Activated CD4-positive, CD25-positive, alpha-beta regulatory T cell treated with anti-CD3 and anti-CD28 coated beads, Interleukin-2, amount 50 U/mL, for 16 hours (primary cell): ENCODE measurements around the gene CCDC116.
"Not testable (repeated sequence)": the region's sequence is repeated elsewhere in the genome, so short reads cannot be mapped to it uniquely, and the experiment has no call there.

Experiments used
- DNase-seq: peaks from one replicate; pipeline ENCODE4 v3.0.0-alpha.2; 2020; ENCODE audit warnings: low read depth, low spot score

Gene CCDC116

DNA sequence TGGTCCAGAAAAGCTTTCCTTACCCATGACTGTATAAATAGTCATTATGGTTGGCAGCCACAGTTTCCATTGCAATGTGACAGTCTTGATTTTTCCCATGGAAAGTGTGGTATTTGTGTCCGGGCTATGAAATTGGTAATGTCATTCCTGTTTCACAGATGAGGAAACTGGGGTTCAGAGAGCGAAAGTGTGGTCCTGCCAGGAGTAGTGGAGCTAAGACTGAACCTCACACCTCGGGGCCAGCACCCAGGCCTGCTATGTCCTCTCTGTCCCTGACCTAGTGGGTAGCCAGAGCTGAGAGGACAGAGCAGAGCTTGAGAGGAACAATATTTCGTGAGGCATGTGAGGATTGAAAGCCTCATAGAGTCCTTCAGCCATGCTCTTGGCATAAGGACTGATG is 1.5 kb upstream of the CCDC116 start:
- no peak for DNase-seq

GRCh38 chr22:21632931-21633330 is 371 bp downstream of the CCDC116 start:
- DNase-seq: no peak

GRCh38 chr22:21633481-21633880 is 921 bp downstream of the CCDC116 start:
- no peak for DNase-seq

GRCh38 chr22:21634081-21634480 is 1.5 kb downstream of the CCDC116 start:
- no peak for DNase-seq

- no peak for DNase-seq
Observed at GRCh38 chr22:21634844-21635243, 2.3 kb downstream of the CCDC116 start.

DNA sequence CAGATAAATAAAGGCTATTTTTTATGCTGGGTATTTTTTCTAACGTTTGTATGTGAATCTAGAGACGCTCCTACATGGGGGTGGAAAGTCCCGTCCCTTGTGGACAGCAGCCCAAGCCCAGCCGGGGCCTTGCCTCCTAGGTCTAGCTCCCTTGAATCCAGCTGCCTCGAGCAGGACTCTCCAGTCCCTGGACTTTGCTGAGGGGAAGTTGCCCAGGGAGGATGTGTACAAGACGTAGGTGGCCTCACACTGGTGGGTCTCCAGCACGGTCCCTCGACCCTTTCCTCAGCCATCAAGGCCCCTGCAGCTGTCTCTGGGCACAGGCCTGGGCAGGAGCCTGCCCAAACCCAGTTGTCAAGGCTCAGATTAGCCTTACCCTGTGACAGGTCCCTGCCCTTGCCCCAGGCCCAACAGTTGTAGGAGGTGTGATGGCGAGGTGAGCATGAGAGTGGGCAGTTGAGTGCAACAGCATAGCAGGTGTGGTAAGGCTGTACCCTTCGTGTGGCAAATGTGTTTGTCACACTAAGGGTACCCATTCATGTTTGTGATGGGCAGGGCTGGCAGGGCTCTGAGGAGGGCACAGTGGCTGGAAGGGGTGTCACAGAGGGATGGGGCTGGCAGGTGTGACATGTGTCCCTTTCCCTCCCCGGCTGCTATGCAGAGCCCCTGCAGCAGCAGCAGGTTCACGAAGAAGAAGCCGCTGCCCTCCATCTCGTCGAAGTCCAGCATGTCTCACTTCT is 3.4 kb downstream of the CCDC116 start:
- DNase-seq: no peak

DNA sequence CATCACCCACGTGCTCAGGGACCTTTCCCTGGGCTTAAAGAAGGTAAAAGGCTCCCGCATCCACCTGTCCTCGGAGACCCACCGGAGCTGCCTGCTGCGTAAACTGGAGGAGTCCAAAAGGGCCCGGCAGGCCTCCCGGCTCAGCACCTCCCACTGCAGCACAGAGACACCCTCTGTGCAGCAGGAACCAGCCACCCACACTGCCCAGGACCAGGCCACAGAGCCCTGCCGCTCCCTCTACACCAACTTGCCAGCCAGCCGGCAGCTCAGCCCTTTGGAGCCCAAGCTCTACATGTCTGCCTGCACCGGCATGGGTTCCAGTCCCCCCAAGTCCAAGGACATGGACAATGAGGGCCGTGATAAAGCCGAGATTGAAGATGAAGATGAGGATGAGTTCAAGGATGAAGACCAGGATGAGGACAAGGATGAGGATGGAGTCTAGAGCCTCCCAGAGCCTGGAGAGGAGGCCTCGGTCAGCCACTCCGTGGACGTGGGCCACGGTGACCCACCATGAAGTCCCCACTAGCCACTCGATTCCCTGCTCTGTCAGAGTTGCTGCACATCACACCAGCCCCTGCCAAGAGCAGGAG is 4.2 kb downstream of the CCDC116 start:
- DNase-seq: no peak

GRCh38 chr22:21637450-21637849 is 4.9 kb downstream of the CCDC116 start:
- DNase-seq: not testable (repeated sequence)

GRCh38 chr22:21639359-21639758 is 6.8 kb downstream of the CCDC116 start:
- no peak for DNase-seq

DNA sequence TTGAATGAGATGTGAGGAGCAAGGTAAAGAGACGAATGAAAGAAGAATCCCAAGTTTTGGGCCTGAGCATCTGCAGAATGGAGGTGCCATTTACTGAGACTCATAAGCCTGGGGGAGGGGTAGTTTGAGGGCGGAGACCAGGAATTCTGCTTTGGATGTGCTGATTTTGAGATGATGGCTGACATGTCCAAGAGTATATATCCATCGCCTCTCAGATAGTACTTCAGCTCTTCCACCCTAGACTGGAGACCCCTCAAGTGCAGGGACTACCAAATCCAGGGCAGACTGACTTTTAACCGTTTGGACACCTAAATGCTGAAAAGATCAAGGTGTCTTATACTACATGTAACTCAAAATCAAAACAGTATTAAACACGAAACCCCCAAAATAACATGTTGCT is 8.2 kb downstream of the CCDC116 start:
- DNase-seq: no peak

GRCh38 chr22:21641417-21641788 is 8.8 kb downstream of the CCDC116 start:
- DNase-seq: no peak

- peak; percentile 97 for DNase-seq
Observed at GRCh38 chr22:21641789-21642583, 9.4 kb downstream of the CCDC116 start, which contains the start of gene SDF2L1. TSS of gene SDF2L1 (plus strand) at chr22:21642302. CDS start at chr22:21642337, 35 bp downstream.

DNA sequence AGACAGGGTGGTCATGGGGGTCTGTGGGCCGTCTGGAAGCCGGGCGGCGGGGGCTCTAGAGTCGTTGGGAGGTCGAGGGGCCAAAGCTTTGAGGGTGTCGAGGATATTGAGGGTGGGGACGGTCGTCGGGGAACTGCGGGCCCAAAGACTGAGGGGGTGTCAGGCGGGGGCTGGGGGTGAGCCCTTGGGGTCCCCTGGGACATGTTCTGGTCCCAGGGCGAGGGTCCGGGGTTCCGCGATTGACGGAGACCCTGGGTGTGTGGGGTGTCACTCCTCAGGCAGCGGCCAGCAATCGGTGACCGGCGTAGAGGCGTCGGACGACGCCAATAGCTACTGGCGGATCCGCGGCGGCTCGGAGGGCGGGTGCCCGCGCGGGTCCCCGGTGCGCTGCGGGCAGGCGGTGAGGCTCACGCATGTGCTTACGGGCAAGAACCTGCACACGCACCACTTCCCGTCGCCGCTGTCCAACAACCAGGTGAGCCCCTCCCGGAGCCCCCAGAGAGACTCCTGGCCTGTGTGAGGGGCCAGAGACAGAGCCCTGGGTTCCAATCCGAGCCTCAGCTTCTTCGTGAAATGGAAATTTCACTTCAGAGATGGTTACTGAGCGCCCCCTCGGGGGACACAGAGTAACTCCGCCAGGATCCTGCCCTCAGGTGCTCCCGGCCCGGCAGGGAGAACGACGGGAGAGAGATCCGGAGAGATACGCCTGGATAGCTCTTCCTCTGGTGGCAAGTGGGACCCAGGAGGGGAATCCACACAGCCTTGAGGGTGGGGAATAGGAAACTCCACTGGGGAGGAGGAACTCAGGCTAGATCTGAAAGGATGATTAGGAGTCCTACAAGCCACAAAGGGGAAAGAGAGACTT is 10.3 kb downstream of the CCDC116 start:
- peak; percentile 38 for DNase-seq

DNA sequence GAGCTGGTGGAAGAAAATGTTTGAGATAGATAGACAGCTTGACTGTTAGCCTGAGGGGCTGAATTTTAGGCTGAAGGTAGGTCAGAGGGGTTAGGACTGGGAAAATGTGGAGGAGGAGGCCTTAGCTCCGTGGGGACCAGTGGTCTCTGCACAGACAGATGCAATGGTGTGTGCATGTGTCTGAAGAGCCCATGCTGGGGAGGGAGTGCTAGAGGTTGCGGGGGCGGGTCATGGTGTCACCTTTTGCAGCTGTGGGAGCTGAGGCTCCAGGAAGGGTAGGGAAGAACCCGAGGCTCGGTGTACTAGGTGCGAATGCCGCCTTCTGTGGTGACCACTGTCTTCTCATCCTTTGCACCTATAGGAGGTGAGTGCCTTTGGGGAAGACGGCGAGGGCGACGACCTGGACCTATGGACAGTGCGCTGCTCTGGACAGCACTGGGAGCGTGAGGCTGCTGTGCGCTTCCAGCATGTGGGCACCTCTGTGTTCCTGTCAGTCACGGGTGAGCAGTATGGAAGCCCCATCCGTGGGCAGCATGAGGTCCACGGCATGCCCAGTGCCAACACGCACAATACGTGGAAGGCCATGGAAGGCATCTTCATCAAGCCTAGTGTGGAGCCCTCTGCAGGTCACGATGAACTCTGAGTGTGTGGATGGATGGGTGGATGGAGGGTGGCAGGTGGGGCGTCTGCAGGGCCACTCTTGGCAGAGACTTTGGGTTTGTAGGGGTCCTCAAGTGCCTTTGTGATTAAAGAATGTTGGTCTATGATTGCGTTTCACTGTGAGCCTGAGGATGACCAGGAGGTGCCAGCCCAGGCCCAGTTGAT is 11.2 kb downstream of the CCDC116 start:
- no peak for DNase-seq

DNA sequence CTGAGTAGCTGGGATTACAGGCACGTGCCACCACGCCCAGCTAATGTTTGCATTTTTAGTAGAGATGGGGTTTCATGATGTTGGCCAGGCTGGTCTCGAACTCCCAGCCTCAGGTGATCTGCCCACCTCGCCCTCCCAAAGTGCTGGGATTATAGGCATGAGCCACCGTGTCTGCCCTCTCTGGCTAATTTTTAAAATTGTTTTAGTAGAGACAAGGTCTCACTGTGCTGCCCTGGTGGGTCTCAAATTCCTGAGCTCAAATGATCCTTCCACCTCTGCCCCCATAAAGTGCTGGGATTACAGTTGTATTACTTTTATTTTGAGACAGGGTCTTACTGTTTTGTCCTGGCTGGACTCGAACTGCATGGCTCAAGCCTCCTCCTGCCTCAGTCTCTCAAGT is 13.0 kb downstream of the CCDC116 start:
- not testable (repeated sequence) for DNase-seq

DNA sequence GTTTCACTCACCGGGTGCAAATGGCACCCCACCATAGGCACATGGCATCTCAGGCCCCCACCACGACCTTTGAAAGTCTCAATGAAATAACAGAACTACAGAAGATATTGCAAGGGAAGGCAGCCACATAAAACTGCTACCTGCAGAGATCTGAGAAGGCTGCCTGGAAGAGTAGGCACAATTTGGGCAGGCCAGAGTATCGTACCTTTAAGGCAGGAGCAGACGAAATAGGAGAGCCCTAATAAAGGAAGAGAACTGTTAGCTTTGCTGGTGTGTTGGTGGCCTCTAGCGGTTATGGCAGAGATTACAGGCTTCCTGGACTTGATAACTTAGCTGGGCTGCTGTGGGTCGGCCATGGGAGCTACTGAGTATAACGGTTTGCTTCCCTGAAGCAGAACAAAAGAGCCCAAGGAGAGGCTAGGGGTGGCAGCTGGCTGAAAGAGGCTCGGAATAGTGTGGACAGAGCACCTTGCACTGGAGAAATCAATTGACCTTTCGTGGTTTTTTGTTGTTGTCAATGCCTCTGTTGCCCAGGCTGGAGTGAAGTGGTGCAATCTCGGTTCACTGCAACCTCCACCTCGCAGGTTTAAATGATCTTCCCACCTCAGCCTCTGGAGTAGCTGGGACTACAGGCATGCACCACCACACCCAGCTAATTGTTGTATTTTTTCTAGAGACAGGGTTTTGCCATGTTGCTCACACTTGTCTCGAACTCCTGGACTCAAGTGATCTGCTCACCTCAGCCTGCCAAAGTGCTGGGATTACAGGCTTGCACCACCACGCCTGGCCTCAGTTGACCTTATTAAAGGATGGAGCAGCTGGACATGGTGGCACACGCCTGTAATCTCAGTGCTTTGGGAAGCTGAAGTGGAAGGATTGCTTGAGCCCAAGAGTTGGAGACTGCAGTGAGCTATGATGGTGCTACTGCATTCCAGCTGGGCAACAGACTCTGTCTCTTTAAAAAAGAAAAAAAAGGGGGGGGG is 14.3 kb downstream of the CCDC116 start:
- peak; percentile 64 for DNase-seq

- DNase-seq: no peak
Observed at GRCh38 chr22:21650280-21650679, 17.7 kb downstream of the CCDC116 start.

DNA sequence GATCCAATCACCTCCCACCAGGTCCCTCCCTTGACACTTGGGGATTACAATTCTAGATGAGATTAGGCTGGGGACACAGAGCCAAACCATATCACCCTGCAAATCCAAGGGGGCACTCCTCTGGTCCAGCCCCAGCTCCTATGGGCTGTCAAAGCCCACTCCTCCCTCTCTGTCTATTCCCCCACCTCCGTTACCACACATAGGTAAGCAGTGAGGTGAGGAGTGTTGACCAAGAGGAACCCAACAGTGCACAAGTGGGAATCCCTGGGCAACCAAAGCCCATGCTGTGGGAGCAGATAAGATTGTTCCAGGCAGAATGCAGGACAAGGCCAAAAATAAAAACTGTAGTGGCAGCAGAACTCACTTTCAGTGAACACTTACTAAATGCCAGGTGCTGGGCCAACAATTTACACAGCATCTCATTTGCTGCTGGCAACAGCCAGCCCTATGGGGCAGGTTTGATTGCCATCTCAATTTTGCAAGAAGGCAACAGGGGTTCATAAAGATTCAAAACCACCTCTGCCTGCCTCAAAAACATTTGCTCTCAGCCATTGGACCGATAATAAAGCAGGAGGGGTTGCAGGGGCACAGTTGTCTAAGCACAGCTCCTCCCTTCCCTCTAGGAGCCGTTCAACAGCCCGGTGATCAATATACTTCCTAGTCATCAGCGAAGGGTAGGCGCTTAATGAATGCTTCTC is 18.4 kb downstream of the CCDC116 start:
- DNase-seq: no peak

GRCh38 chr22:21651521-21652009 is 19.0 kb downstream of the CCDC116 start:
- DNase-seq: no peak
